22Rv1 (cell line): Measurements from ENCODE around the gene ARFGAP3.
A peak's percentile ranks its signal among the peaks of the same experiment; 100 is the strongest.

ENCODE experiments used
- H3K27ac ChIP-seq: fragments of 450-650 bp; 2 replicates; pipeline ENCODE4 v1.5.1; 2017
- ZFX ChIP-seq: fragments of 450-650 bp; IDR thresholded peaks from 2 replicates; pipeline ENCODE4 v1.6.1; 2017; ENCODE audit warnings: antibody characterized with exemption, borderline replicate concordance
- TF ChIP-seq, protein P1 (sequence below): fragments of 450-650 bp; IDR thresholded peaks from 2 replicates; pipeline ENCODE4 v1.5.1; 2017; ENCODE audit warnings: mild to moderate bottlenecking

ARFGAP3 gene

DNA sequence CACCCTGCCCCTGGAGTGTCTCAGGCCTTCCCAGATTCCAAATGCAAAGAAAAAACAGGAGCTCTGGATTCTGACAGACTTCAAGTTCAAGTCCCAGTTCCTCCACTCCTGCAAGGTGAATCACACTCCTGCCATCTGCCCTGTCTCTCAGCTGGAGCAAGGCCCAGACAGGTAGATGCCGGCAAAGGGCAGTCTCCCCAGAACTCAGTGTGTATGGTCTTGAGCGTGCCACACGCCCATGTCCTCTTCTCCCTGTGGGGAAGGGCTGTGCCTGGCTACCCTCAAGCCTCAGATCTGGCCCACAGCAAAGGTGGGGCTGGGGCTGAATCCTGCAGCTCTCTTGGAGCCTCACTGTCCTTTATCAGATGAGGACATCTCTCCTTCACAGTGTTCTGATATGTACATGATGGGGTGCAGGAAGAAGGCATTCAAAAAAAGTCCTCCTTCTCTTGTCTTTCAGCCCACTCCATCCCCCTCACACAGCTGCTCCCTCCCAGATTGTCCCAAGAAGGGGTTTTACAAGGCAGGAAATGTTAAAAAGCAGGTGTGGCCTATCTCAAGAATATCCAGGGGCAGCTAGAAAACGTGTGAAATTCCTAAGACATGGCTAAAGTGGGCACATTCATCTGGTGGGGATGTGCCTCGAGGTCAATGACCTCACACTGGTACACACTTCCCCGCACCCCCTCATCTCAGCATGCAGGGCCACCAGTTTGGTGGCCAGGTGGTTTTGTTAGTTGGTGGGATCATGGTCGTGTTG is 27.7 kb upstream of the ARFGAP3 start:
- H3K27ac ChIP-seq, result no peak overlapping the region
- TF ChIP-seq ZFX, result no peak
- TF ChIP-seq, protein P1, sequence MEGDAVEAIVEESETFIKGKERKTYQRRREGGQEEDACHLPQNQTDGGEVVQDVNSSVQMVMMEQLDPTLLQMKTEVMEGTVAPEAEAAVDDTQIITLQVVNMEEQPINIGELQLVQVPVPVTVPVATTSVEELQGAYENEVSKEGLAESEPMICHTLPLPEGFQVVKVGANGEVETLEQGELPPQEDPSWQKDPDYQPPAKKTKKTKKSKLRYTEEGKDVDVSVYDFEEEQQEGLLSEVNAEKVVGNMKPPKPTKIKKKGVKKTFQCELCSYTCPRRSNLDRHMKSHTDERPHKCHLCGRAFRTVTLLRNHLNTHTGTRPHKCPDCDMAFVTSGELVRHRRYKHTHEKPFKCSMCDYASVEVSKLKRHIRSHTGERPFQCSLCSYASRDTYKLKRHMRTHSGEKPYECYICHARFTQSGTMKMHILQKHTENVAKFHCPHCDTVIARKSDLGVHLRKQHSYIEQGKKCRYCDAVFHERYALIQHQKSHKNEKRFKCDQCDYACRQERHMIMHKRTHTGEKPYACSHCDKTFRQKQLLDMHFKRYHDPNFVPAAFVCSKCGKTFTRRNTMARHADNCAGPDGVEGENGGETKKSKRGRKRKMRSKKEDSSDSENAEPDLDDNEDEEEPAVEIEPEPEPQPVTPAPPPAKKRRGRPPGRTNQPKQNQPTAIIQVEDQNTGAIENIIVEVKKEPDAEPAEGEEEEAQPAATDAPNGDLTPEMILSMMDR, result no peak

DNA sequence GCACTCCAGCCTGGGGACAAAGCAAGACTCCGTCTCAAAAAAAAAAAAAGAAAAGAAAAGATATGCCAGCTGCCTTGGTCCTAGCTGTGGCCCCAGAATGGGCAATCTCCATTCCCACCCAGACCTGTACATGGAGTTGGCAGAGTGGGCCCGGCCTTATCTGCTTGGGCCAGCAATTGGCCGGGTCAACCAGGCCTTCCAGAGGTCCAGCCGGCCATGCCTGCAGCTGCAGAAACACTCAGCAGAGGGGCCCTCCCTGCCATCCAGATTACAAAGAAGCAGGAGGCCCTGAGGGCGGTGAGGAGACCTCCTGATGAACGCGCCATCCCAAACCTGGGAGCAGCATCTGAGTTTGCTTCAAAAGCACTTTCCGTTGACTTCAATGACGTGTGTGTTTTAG is 26.9 kb upstream of the ARFGAP3 start:
- H3K27ac ChIP-seq, result no peak overlapping the region
- TF ChIP-seq, protein P1, result no peak
- TF ChIP-seq ZFX, result no peak

- no peak overlapping the region for H3K27ac ChIP-seq
- TF ChIP-seq, protein P1, result no peak
- TF ChIP-seq ZFX, result no peak
Measured at GRCh38 chr22:42883121-42883520, 26.0 kb upstream of the ARFGAP3 start.

DNA sequence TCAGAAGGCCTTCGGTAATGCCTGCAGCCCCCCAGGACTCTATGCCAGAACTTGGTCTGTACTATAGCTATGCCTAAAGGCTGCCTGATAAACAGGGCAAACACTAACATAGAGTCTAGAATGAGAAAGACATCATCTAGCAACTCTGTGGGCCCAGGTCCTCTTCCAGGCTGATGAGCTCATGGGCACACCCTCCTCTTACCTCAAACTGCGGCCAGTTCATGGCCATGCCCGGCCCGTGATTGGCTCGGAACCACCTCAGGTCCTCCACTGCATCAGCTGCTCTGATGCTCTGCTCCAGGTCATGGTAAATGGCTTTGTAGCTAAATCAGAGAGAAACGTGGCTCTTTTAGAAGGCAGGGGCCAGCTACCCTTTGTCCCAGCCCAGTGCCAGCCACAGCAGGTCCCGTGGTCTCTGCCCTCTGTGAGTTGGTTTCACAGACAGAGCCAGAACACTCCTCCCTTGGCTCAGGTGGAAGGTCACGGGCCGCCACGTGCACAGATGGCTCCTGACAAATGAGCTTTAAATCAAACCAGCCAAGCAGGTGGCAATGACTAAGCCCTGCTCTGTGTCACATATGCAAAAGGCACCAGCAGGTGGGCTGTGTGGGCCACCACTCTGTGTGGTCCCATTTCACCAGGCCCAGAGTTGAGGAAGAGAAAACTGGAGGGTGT is 25.0 kb upstream of the ARFGAP3 start:
- no peak overlapping the region for H3K27ac ChIP-seq
- TF ChIP-seq, protein P1, result no peak
- TF ChIP-seq ZFX, result no peak

- no peak overlapping the region for H3K27ac ChIP-seq
Measured at GRCh38 chr22:42881298-42881697, 24.2 kb upstream of the ARFGAP3 start.

GRCh38 chr22:42880815-42881214 is 23.7 kb upstream of the ARFGAP3 start:
- no peak overlapping the region for H3K27ac ChIP-seq

More at GRCh38 chr22:42881298-42881697, 24.2 kb upstream of the ARFGAP3 start:
- no peak for TF ChIP-seq ZFX
- TF ChIP-seq, protein P1, result no peak

More at GRCh38 chr22:42880815-42881214, 23.7 kb upstream of the ARFGAP3 start:
- no peak for TF ChIP-seq ZFX
- TF ChIP-seq, protein P1, result peak; percentile 39
